Bone marrow (tissue), 2 donors: ENCODE results near the gene DQX1.
A peak's percentile ranks its signal among the peaks of the same experiment; 100 is the strongest.
"Not testable (repeated sequence)": the region's sequence is repeated elsewhere in the genome, so short reads cannot be mapped to it uniquely, and the experiment has no call there.

Experiments used
- DNase-seq, 2 donors: peaks; one replicate each; lab custom pipeline; 2025; lab: John Stamatoyannopoulos, UW

The DQX1 gene, protein sequence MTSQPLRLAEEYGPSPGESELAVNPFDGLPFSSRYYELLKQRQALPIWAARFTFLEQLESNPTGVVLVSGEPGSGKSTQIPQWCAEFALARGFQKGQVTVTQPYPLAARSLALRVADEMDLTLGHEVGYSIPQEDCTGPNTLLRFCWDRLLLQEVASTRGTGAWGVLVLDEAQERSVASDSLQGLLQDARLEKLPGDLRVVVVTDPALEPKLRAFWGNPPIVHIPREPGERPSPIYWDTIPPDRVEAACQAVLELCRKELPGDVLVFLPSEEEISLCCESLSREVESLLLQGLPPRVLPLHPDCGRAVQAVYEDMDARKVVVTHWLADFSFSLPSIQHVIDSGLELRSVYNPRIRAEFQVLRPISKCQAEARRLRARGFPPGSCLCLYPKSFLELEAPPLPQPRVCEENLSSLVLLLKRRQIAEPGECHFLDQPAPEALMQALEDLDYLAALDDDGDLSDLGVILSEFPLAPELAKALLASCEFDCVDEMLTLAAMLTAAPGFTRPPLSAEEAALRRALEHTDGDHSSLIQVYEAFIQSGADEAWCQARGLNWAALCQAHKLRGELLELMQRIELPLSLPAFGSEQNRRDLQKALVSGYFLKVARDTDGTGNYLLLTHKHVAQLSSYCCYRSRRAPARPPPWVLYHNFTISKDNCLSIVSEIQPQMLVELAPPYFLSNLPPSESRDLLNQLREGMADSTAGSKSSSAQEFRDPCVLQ

DNA sequence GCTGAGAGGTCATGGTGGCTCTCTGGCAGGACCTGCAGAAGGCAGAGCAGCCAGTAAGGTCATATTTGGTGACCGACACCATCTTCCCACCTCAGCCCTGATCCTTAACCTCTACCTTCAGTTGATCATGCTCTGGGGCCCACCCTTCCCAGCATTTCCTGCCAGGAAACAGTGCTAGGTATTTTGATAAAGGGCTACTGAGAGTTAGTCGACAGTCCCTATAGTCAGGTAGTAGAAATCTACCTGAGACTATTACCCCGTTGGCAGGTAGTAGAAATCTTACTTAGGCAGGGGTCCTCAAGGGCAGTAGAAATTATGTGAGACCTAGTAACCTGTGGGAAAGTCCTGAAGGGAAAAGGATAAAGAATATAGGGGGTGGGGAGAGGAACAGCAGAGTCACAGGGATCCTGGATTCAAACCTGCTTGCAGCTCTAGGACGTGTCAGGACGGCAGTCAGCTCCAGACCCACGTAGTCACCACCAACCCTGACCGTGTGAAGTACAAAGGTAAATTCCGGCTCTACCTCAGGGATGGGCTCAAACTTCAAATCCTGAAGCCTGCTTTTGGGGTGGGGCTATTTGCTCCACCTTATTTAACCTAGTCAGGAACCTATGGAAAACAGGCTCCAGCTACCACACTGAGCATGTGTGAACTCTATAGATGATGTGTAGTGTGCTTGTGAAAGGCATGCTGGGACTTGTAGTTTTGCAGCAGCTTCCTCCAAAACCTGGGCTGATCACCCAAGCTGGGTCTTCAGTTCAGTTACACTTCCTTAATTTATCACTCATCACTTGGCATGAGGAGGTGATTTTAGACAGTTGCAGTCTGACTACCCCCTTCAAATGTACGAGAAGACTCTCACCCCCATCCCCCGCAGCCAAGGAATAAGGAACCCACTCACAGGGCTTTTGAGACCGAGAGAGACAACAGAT, at the start of gene DQX1:
Gene DQX1, minus strand, starts transcription at position 515 of the 932 bp plus-strand sequence. Its CDS starts 502 bp downstream, at position 13.
- no peak for DNase-seq

DNA sequence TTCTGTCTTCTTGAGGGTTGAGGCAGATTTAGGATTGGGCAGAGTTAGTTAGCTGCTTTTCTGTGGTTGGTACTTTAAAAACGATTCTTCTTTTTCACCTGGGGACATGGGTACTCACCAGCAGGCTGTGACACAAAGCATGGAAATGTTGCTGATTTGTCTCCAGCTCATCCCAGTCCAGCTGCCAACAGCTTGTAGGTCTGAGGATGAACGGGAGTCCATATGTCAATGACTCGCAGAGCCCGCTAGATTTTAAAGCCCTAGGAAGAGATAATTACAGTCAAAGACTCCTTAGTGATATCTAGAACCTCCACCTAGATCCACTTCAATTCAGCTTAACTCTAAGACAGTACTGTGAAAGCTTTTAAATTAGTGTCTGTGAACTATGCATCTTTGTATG, 49.3 kb upstream of the DQX1 start:
- DNase-seq, result no peak

DNA sequence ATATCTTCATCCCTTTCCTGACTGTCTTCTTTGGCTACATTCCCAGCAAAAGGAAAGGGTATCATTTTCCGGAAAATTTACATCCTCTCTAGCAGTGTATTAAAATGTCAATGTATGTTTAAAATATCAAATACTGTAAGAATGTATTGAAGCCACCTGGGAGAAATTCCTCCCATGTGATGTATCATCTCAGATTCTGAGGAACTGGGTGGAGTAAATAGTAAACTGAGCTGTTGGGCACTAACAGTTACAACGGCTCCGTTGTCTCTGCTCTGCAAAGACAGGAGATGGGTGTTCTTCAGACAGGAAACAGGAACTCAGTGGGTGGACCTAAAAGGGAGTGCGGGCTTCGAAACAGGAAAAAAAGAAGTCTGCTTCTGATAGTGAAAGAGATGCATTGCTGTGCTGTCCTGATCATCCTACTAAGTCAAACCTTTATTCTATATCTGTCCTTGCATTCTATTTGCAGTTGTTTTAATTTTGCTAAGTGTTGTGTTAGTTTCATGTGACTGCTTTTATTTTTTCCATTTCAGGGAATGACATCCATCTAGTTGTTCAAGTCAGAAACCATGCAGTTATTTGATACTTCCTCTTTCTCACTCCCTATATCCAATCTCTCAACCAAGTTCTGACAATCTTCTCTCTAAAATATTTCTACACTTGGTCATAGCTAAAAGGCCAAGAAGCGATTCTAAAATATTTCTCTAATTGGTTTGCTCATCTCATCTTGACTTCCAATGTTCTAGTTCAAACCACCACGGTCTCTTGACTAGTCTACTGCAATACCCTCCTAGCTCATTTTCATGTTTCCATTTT, 47.9 kb upstream of the DQX1 start:
- peak in 1 of 2 donors; percentile 86 for DNase-seq

DNA sequence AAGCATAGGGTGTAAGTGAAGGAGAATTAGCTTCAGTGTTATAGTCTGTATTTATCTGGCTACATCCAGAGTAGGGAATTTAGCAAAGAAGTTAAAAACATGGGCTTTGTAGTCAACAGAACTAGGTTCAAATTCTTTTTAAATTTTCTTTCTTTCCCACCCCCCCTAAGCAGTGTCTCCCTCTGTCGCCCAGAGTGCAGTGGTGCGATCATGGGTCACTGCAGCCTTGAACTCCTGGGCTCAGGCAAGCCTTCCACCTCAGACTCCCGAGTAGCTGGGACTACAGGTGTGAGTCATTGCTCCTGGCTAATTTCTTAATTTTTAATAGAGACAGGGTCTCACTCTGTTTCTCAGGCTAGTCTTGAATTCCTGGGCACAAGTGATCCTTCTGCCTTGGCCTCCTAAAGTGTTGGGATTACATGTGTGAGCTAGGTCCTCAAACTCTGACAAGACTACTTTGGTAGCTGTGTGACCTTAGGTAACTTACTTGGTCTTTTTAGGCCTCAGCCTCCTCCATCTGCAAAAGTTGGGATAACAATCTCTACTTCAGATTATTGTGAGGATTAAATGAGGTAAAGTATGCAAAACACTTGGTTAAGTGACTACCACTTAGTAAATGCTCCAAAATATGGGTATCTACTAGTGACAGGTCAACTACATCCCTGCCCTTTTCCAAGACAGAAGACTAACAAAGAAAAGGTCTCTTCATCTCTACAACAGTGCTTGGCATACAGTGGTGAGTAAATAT, 46.3 kb upstream of the DQX1 start:
- DNase-seq, result no peak

DNA sequence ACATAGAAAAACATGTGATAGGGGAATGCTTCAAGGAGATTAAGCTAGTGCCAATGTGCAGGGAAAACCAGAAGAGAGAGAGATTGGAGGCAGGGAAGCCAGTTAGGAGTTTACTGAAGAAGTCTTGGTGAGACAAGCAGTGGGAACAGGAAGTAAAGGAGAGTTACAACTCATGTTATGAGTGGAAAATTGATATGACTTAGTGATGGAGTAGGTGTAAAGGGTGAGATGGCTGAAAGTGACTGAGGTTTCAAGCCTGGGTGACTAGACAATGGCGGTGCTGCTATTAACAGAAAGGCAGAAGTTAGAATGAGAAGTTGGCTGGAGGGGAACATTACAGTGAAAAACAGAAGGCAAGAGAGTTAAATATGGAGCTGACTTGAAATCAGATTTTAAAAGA, 45.0 kb upstream of the DQX1 start:
- DNase-seq, result peak in 1 of 2 donors; percentile 34

DNA sequence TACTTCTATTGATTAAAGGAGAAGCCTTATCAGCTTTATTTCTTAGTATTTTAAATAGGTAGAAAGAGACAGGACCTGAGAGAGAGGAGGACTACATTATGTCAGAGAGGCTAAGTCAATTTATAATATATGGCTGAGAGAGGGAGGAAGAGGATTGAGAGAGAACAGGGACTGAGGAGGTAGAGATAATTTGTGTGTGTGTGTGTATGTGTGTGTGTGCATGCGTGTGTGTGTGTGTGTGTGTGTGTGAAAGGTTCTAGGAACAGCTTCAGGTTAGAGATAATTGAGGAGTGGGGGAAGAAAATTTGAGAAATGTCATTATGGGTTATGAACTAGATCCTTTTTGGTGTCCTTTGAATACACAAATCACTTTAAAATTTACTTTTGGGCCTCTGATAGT, 43.7 kb upstream of the DQX1 start:
- no peak for DNase-seq

DNA sequence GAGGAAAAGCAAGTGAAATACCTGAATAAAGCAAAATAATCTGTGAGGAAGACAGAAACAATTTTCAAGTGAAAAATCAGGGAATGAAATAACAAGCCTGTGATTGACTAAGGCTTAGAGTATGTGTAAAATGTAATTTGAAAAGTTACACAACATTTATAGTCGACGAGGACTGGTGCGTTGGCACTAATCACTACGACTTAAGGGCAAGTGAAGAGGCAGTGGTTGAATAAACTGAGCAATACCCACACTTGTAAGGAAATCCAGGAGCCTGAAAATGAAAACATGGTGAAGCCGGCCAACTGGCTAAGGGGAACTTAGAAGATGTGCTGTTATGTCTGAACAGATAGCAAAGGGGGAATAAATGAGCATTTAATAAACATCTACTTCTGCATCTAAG, 41.9 kb upstream of the DQX1 start:
- DNase-seq, result no peak

DNA sequence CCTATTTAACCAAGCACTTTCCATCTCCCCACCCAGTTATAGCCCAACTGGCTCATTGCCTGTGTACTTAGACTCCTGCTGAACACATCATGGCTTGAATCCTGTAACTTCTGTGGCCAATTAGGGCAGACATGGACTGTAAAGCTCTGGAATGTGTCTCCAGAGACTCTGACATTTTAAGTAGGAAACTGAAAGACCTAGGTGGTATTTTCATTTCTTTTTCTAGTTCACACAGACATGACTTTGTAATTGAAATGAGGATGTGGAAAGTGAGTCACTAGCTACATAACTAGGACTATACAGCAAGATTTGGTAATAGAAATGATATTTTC, 40.7 kb upstream of the DQX1 start:
- peak in 1 of 2 donors; percentile 41 for DNase-seq

DNA sequence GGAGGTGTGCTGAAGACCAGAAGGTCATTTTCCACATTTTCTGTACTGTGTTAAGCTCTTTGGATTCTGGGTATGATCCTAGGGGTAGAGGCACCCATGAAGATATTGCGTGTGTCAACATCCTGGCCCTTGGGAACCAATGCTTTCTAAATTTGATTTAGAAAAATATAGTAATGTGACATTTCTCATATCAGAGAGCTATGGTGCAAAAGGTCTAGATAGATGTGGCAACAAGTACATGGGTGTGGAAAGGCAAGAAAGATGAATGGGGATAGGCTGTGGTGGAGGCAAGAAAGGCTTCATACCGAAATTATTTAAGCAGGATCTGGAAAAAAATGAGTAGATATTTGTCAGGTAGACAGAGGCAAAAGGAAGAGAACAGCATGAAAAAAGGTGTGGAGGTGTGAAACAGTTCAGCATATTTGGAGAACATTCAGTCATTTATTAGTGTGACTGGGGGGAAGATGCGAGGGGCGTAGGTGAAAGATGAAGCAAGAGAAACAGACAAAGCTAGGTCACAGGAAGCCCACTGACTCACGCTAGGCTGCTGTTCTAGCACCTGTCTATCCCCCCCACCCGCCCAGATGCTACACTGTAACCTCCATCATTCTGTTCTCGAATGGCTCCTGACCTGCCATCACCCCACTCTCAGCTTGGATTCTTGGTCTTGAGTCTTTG, 40.2 kb upstream of the DQX1 start:
- DNase-seq, result no peak

DNA sequence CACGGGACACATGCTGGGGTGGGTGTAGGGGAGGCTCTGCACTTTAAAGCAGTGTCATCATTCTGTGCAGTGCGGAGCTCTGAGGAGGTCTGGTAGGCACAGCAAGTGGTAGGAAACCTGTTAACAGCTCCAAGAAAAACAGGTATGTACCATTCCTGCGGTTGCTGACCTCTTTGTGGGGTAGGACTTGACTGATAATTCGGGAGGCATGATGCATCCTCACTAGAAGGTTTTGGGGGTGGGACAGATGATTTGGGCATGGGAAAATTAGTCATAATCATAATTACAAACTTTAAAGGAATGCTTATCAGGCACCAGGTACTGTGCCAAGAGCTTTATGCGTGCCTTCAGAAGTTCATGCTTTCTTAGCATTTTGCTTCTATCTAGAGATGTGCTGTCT, 38.2 kb upstream of the DQX1 start:
- DNase-seq, result no peak

DNA sequence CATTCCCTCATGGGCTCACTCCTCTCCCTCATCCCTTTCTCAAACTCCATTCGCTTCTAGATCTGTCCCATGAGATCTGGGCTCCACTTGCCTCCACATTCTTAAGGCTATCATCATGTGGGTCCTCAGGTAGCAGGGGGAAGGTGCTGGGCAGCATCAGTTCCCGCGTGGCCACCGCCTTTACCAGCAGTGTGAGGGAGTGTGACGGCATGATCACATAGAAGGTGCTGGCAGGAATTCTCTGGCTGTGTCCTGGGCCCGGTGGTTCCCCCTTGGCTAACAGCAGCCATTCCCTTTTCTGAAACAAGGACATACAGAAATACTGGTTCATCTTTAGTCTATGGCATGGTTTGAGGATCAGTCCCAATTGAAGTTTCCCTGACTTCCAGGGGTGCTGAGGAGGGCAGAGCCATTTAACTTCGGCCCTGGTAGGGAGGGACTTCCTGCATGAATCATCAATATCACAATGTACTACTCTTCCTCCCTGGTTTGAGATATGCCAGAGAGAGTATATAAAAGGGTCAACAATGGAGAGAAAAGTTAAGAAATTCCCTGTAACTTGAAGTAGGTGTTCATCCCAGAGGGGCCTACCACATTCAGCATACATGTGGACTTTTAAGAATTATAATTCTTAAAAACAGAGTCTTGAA, 36.2 kb upstream of the DQX1 start:
- no peak for DNase-seq

DNA sequence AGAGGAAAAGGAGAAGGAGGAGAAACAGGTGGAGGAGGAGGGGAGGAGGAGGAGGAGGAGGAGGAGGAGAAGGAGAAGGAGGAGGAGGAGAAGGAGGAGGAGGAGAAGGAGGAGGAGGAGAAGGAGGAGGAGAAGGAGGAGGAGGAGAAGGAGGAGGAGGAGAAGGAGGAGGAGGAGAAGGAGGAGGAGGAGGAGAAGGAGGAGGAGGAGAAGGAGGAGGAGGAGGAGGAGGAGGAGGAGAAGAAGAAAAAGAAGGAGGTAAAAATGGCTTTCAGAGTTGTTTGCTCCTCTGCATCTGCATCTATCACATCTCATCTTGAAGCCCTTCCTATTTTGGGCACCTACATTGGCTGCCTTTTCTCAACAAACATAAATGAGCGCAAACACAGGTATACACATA, 35.0 kb upstream of the DQX1 start:
- DNase-seq, result not testable (repeated sequence)

DNA sequence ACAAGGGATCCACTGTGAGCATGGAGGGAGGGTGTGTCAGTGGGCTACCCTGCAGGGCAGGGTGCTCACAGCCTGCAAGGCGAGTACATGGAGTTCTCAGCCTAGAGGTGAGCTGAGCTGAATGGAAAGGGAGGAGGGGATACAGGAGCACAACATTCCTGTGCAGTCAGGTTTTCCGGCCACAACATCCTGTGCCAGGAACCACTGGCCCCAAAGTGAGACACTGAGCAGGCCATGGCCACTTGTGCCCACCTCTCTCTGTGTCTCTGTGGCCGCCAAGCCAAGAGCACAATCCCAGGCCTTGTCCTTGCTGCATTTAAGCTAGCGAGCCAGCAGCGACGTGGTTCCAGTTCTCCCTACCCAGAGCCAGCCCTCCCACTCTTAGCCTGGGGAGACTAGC, 34.6 kb upstream of the DQX1 start:
- DNase-seq, result no peak

DNA sequence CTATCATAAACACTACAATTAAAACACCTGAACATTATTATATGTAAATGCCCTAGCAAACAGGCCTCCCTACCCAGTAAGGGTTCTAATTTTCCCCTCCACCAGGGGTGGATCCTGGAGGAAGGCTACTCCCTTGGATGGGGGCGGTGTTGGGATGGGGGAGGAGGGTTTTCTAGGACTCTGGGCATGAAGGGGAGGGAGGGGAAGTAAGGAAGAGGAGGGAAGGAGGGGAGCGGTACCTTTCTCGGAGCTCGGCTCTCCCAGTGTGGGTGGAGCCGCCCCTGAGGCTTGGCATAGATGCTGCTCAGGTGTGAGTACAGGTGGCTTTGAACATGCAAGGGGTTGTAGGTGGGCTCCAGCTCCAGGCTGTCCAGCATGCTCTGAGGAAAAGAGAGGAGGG, 33.9 kb upstream of the DQX1 start:
- no peak for DNase-seq

DNA sequence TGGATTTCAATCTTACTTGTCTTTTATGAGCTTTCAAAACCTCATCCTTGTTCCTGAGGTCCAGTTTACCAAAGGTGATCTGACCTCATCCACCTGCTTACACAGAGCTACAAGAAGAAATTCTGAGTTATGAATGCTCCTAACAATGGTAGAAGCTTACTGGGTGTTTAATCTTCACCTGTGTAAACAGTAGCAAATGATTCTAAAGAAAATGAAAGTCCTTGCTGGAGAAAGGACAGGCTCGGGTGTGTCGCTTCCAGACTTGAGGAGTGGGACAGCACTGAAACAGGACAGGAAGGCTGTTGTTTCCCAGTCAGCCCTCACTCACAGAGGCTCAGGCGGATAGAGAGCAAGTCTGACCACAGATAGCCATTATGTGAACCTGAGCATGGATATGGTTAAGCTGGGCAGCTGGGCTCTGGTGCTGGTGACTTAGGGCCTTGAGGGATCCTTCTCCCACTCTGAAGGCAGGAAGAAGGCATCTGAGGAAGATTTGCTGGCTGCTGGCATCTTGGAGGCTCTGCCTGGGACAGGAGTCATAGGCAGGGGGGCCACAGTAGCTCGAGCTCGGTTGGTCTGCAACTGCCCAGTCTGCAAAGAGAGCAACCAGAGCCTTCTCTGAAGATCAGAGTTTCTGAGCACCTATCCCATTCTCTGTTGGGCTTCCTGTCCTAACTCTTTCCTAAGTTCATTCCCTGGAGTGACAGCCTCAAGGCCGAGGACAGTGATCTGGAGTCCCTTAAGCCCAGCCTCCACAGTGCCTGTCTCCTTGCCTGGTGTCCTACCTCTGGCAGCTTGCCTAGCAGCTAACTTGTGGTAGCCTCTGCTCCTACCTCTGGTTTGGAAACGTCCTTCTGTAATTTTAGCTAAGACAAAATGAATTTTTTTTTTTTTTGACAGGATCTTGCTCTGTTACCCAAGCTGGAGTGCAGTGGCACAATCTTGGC, 32.5 kb upstream of the DQX1 start:
- DNase-seq, result no peak

DNA sequence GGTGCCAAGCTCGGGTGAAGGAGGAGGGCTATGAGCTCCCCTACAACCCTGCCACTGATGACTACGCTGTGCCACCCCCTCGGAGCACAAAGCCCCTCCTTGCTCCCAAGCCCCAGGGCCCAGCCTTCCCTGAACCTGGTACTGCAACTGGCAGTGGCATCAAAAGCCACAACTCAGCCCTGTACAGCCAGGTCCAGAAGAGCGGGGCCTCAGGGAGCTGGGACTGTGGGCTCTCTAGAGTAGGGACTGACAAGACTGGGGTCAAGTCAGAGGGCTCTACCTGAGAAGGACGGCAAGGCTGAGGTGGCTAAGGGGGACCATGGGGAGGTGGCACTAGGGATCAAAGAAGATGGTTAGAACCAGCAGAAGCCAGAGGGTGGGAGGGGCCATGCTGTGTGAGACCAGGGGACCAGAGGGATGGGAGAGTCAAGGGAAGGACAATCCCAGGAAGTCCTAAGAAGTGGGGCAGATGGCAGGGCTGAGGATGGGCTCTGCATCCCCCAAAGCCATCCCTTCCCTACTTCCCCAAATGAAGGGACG, 30.9 kb upstream of the DQX1 start:
- no peak for DNase-seq

DNA sequence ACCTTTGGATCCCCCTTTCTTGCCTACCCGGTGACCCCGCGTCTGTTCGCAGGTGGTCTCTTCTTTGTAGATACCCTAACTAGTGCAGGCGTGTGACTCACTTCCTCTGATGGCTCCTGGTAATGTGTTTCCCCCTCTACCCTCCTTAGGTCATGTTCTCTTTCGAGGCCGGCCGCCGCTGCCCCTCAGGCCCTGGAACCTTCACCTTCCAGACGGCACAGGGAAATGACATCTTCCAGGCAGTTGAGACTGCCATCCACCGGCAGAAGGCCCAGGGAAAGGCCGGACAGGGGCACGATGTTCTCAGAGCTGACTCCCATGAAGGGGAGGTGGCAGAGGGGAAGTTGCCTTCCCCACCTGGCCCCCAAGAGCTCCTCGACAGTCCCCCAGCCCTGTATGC, 30.1 kb upstream of the DQX1 start:
- no peak for DNase-seq

DNA sequence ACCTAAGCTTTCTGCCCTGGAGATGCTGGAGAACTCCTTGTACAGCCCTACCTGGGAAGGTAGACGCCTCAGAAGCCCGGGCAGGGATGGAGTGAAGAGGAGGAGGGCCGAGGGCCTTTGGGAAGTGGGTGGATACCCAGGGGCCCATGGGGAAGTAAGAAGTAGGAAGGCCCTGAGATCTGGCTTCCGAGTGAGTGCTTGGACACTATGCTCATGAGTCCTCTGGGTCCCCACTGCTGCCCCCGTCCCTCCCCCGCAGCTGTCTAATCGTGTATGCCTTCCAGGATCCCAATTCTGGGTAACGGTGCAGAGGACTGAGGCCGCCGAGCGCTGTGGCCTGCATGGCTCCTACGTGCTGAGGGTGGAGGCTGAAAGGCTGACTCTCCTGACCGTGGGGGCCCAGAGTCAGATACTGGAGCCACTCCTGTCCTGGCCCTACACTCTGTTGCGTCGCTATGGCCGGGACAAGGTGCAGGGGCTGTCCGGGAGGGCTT, 29.6 kb upstream of the DQX1 start:
- no peak for DNase-seq
